SK-N-SH treated with all-trans-retinoic acid at 6 μM for 48 hours (cell line): ENCODE data around the gene GTF3A.

ENCODE experiments used
- ATAC-seq: fragments of 200-7000 bp; cut with Tn5 transposase; 3 replicates; pipeline ENCODE4 v1.9.1; 2020; ENCODE audit warnings: mild to moderate bottlenecking, moderate library complexity
- CSDC2 ChIP-seq: fragments of 250-450 bp; sonication (Bioruptor Pico); IDR thresholded peaks from 2 replicates; pipeline ENCODE4 v1.5.0; 2020; ENCODE audit warnings: mild to moderate bottlenecking, moderate library complexity
- ESRRG ChIP-seq: fragments of 250-450 bp; sonication (Bioruptor Pico); IDR thresholded peaks from 2 replicates; pipeline ENCODE4 v1.6.1; 2021; ENCODE audit warnings: mild to moderate bottlenecking
- GLIS3 ChIP-seq: fragments of 250-450 bp; sonication (Bioruptor Pico); IDR thresholded peaks from 2 replicates; pipeline ENCODE4 v1.5.0; 2020; ENCODE audit warnings: mild to moderate bottlenecking, moderate library complexity
- ISL1 ChIP-seq: fragments of 250-450 bp; sonication (Bioruptor Pico); IDR thresholded peaks from 2 replicates; pipeline ENCODE4 v2.1.2; 2022; ENCODE audit warnings: mild to moderate bottlenecking, moderate library complexity
- OSR1 ChIP-seq: fragments of 250-450 bp; sonication (Bioruptor Pico); IDR thresholded peaks from 2 replicates; pipeline ENCODE4 v1.8.0; 2022; ENCODE audit warnings: moderate library complexity, mild to moderate bottlenecking, inconsistent platforms
- RARB ChIP-seq: fragments of 250-450 bp; sonication (Bioruptor Pico); IDR thresholded peaks from 2 replicates; pipeline ENCODE4 v1.8.0; 2021; ENCODE audit warnings: mild to moderate bottlenecking, moderate library complexity
- SNAI2 ChIP-seq: fragments of 250-450 bp; sonication (Bioruptor Pico); IDR thresholded peaks from 2 replicates; pipeline ENCODE4 v1.5.0; 2020; ENCODE audit warnings: mild to moderate bottlenecking, moderate library complexity
- TCF4 ChIP-seq: fragments of 250-450 bp; sonication (Bioruptor Pico); IDR thresholded peaks from 2 replicates; pipeline ENCODE4 v1.8.0; 2021; ENCODE audit warnings: mild to moderate bottlenecking, moderate library complexity, borderline replicate concordance
- TOX ChIP-seq: fragments of 250-450 bp; sonication (Bioruptor Pico); IDR thresholded peaks from 2 replicates; pipeline ENCODE4 v1.8.0; 2021; ENCODE audit warnings: mild to moderate bottlenecking, moderate library complexity, borderline replicate concordance
- ZFP3 ChIP-seq: fragments of 250-450 bp; sonication (Bioruptor Pico); IDR thresholded peaks from 2 replicates; pipeline ENCODE4 v1.5.0; 2020; ENCODE audit warnings: mild to moderate bottlenecking, moderate library complexity
- ZFP30 ChIP-seq: fragments of 450-650 bp; formaldehyde crosslinking; IDR thresholded peaks from 2 replicates; pipeline ENCODE4 v1.5.0; 2022; ENCODE audit warnings: mild to moderate bottlenecking, moderate library complexity
- ZNF565 ChIP-seq: fragments of 450-650 bp; formaldehyde crosslinking; conservative IDR thresholded peaks from 2 replicates; pipeline ENCODE4 v1.5.0; 2020; ENCODE audit warnings: low read depth, mild to moderate bottlenecking, moderate library complexity
- ZNF70 ChIP-seq: fragments of 450-650 bp; formaldehyde crosslinking; IDR thresholded peaks from 2 replicates; pipeline ENCODE4 v1.5.0; 2020; ENCODE audit warnings: mild to moderate bottlenecking, moderate library complexity
- ZNF8 ChIP-seq: fragments of 450-650 bp; formaldehyde crosslinking; IDR thresholded peaks from 2 replicates; pipeline ENCODE4 v1.5.0; 2020; ENCODE audit warnings: mild to moderate bottlenecking, moderate library complexity
- TF ChIP-seq, protein P1 (sequence below): fragments of 250-450 bp; sonication (Bioruptor Pico); IDR thresholded peaks from 2 replicates; pipeline ENCODE4 v1.8.0; 2020; ENCODE audit warnings: mild to moderate bottlenecking, moderate library complexity, borderline replicate concordance
- TF ChIP-seq, protein P2 (sequence below): fragments of 250-450 bp; sonication (Bioruptor Pico); IDR thresholded peaks from 2 replicates; pipeline ENCODE4 v1.5.0; 2020; ENCODE audit warnings: mild to moderate bottlenecking, moderate library complexity
- TF ChIP-seq, protein P3 (sequence below): fragments of 250-450 bp; sonication (Bioruptor Pico); IDR thresholded peaks from 2 replicates; pipeline ENCODE4 v1.5.1; 2020; ENCODE audit warnings: low read depth, mild to moderate bottlenecking, moderate library complexity
- TF ChIP-seq, protein P4 (sequence below): fragments of 250-450 bp; sonication (Bioruptor Pico); IDR thresholded peaks from 2 replicates; pipeline ENCODE4 v1.8.0; 2021; ENCODE audit warnings: low read depth, mild to moderate bottlenecking, moderate library complexity, borderline replicate concordance
- TF ChIP-seq, protein P5 (sequence below): fragments of 250-450 bp; sonication (Bioruptor Pico); IDR thresholded peaks from 2 replicates; pipeline ENCODE4 v1.5.1; 2021; ENCODE audit warnings: mild to moderate bottlenecking, moderate library complexity

Gene GTF3A

DNA sequence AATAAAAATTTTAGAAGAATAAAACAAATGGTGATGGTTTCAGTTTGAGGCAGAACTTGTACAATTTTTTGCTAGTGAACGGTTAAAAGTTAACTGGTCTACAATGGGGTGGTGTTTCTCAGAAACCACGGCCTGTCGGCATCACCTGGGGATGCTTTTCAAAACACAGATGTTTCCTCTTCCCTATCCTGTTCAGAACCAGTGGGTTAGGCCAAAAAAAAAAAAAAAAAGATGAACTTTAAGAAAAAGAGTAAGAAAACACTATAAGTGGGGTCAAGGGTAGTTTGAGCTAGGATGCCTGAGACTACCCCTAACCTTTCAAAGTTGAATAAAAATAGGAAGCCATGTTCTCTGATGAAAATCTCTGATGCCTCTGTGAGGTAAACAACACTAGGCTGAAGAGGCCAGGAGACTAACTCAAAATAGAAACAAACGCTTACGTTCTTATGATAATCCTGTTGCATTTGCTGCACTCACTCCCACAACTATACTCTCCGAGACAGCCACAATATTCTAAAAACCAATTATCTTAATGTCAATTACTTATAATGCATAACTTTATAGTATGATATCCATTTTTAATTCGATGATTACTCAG, 22.7 kb downstream of the GTF3A start:
- no peak for ATAC-seq
- TF ChIP-seq ZFP30: no peak
- TF ChIP-seq, protein P1, sequence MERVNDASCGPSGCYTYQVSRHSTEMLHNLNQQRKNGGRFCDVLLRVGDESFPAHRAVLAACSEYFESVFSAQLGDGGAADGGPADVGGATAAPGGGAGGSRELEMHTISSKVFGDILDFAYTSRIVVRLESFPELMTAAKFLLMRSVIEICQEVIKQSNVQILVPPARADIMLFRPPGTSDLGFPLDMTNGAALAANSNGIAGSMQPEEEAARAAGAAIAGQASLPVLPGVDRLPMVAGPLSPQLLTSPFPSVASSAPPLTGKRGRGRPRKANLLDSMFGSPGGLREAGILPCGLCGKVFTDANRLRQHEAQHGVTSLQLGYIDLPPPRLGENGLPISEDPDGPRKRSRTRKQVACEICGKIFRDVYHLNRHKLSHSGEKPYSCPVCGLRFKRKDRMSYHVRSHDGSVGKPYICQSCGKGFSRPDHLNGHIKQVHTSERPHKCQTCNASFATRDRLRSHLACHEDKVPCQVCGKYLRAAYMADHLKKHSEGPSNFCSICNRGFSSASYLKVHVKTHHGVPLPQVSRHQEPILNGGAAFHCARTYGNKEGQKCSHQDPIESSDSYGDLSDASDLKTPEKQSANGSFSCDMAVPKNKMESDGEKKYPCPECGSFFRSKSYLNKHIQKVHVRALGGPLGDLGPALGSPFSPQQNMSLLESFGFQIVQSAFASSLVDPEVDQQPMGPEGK (CRISPR knock-in tag): no peak
- TF ChIP-seq SNAI2 (CRISPR knock-in tag): no peak
- TF ChIP-seq ZNF8 (CRISPR knock-in tag): no peak
- TF ChIP-seq, protein P2, sequence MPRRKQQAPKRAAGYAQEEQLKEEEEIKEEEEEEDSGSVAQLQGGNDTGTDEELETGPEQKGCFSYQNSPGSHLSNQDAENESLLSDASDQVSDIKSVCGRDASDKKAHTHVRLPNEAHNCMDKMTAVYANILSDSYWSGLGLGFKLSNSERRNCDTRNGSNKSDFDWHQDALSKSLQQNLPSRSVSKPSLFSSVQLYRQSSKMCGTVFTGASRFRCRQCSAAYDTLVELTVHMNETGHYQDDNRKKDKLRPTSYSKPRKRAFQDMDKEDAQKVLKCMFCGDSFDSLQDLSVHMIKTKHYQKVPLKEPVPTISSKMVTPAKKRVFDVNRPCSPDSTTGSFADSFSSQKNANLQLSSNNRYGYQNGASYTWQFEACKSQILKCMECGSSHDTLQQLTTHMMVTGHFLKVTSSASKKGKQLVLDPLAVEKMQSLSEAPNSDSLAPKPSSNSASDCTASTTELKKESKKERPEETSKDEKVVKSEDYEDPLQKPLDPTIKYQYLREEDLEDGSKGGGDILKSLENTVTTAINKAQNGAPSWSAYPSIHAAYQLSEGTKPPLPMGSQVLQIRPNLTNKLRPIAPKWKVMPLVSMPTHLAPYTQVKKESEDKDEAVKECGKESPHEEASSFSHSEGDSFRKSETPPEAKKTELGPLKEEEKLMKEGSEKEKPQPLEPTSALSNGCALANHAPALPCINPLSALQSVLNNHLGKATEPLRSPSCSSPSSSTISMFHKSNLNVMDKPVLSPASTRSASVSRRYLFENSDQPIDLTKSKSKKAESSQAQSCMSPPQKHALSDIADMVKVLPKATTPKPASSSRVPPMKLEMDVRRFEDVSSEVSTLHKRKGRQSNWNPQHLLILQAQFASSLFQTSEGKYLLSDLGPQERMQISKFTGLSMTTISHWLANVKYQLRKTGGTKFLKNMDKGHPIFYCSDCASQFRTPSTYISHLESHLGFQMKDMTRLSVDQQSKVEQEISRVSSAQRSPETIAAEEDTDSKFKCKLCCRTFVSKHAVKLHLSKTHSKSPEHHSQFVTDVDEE (CRISPR knock-in tag): no peak
- TF ChIP-seq, protein P3, sequence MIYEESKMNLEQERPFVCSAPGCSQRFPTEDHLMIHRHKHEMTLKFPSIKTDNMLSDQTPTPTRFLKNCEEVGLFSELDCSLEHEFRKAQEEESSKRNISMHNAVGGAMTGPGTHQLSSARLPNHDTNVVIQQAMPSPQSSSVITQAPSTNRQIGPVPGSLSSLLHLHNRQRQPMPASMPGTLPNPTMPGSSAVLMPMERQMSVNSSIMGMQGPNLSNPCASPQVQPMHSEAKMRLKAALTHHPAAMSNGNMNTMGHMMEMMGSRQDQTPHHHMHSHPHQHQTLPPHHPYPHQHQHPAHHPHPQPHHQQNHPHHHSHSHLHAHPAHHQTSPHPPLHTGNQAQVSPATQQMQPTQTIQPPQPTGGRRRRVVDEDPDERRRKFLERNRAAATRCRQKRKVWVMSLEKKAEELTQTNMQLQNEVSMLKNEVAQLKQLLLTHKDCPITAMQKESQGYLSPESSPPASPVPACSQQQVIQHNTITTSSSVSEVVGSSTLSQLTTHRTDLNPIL (CRISPR knock-in tag): no peak
- no peak for TF ChIP-seq ZNF70 (CRISPR knock-in tag)
- TF ChIP-seq OSR1 (CRISPR knock-in tag): no peak

DNA sequence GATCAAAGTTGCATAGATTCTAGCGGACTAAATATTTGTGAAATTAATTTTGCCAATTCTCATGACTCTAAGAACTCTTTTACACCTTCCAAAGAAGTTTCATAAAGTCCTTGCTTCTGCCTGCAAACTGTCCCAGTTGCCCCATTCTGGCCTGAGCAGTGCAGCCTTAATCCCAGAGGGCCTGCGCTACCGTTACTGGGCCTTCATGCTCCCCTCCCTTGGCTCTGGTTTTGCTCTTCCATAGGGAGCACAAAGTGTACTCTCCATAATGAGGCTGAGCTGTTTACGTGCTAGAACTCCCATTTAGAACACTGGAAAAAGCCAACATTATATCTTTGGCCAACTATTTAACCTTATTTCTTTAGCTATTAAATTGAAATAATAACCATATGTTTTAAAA, 23.9 kb downstream of the GTF3A start:
- TF ChIP-seq ISL1 (CRISPR knock-in tag): no peak
- TF ChIP-seq, protein P2 (CRISPR knock-in tag): no peak
- TF ChIP-seq SNAI2 (CRISPR knock-in tag): no peak
- TF ChIP-seq, protein P4, sequence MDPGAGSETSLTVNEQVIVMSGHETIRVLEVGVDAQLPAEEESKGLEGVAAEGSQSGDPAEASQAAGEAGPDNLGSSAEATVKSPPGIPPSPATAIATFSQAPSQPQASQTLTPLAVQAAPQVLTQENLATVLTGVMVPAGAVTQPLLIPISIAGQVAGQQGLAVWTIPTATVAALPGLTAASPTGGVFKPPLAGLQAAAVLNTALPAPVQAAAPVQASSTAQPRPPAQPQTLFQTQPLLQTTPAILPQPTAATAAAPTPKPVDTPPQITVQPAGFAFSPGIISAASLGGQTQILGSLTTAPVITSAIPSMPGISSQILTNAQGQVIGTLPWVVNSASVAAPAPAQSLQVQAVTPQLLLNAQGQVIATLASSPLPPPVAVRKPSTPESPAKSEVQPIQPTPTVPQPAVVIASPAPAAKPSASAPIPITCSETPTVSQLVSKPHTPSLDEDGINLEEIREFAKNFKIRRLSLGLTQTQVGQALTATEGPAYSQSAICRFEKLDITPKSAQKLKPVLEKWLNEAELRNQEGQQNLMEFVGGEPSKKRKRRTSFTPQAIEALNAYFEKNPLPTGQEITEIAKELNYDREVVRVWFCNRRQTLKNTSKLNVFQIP (CRISPR knock-in tag): no peak
- TF ChIP-seq, protein P1 (CRISPR knock-in tag): no peak
- TF ChIP-seq ZNF70 (CRISPR knock-in tag): no peak
- TF ChIP-seq, protein P3 (CRISPR knock-in tag): no peak
- no peak for TF ChIP-seq ZFP3 (CRISPR knock-in tag)
- TF ChIP-seq TCF4 (CRISPR knock-in tag): no peak
- TF ChIP-seq CSDC2 (CRISPR knock-in tag): no peak
- no peak for TF ChIP-seq ZFP30
- TF ChIP-seq ZNF8 (CRISPR knock-in tag): no peak
- no peak for TF ChIP-seq GLIS3 (CRISPR knock-in tag)
- TF ChIP-seq, protein P5, sequence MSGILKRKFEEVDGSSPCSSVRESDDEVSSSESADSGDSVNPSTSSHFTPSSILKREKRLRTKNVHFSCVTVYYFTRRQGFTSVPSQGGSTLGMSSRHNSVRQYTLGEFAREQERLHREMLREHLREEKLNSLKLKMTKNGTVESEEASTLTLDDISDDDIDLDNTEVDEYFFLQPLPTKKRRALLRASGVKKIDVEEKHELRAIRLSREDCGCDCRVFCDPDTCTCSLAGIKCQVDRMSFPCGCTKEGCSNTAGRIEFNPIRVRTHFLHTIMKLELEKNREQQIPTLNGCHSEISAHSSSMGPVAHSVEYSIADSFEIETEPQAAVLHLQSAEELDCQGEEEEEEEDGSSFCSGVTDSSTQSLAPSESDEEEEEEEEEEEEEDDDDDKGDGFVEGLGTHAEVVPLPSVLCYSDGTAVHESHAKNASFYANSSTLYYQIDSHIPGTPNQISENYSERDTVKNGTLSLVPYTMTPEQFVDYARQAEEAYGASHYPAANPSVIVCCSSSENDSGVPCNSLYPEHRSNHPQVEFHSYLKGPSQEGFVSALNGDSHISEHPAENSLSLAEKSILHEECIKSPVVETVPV (CRISPR knock-in tag): no peak
- no peak for TF ChIP-seq TOX
- TF ChIP-seq RARB: no peak
- no peak for TF ChIP-seq ESRRG (CRISPR knock-in tag)
- no peak for TF ChIP-seq OSR1 (CRISPR knock-in tag)
- TF ChIP-seq ZNF565 (CRISPR knock-in tag): no peak
- no peak for ATAC-seq
